Stimulated activated CD8-positive, alpha-beta memory T cell treated with anti-CD3 and anti-CD28 coated beads, Interleukin-4, amount 100 ng/mL, for 4 hours (primary cell): Measurements from ENCODE around the gene ZNF559.
"Not testable (repeated sequence)": the region's sequence is repeated elsewhere in the genome, so short reads cannot be mapped to it uniquely, and the experiment has no call there.

Experiments used
- DNase-seq, 2 donors: peaks; one replicate each; pipeline ENCODE4 v3.0.0-alpha.2; 2020; ENCODE audit warnings: low read depth in 2 of 2, low spot score in 1 of 2

The ZNF559 gene

DNA sequence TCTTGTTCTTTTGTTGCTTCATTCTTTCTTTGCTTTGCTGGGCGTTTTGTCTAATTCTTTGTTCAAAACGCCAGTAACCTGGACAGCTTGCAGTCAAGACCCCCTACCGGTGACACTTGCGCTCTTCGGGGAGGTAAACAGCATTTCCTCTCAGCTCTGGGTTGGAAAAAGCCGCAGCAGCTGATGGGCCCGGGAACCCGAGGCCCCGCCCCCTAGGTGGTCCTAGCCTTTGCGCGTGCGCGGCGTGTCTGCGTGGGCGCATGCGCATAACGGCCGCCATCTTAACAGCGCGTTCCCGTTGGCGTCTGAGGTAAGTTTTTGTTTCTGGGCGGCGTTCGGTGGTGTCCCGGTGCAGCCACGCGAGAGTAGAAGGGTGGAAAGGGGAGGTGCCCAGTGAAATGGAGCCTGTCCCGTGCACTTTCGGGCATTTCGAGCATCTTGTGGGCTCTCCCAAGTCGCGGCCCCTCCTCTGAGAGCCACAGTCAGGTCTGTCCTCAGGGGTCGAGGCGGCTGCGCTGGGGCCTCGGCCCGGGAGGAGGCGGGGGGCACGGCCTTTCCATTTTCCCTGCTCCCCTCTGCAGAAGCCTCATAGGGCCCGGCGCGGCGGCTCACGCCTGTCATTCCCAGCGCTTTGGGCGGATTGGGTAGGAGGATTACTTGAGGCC lies at the start of gene ZNF559:
Gene ZNF559, plus strand, starts transcription at position 261 of the 665 bp plus-strand sequence. CDS start 14,371 bp downstream, outside the sequence.
- peak; percentile 90 to 96 for DNase-seq

DNA sequence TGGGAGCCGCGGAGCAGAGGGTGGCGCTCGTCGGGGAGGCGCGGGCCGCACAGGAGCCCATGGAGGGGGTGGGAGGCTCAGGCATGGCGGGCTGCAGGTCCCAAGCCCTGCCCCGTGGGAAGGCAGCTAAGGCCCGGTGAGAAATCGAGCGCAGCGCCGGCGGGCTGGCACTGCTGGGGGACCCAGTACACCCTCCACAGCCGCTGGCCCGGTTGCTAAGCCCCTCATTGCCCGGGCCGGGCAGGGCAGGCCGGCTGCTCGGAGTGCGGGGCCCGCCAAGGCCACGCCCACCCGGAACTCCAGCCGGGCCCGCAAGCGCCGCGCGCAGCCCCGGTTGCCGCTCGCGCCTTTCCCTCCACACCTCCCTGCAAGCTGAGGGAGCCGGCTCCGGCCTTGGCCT lies 40.5 kb upstream of the ZNF559 start:
- not testable (repeated sequence) for DNase-seq

DNA sequence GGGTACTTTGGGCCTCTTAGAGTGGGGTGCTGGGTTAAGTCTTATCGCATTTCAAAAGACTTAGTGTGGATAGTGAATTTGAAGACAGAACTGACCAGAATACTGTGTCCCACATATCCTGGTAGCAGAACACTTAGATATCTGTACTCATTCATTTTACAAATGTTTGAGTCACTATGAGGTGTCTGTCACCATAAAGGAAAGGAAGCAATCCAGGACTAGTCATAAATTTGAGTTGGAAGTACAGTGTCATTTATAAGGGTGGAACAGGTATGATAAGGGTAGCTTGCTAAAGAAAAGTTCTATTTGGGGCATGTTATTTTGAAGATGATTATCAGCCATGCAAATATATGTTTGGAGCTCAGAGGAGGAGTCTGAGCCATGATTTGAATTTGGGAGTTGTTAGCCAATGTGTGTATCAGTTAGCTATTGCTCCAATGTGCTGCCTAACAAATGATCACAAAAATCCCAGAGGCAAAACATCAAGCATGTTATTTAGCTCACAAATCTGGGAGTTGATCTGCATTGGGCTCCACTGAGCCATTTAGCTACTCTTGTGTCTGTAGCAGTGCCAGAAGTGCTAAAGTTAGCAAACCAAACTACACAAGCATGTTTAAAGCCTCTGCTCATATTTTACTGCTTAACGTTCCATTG lies 34.6 kb upstream of the ZNF559 start:
- DNase-seq = no peak

DNA sequence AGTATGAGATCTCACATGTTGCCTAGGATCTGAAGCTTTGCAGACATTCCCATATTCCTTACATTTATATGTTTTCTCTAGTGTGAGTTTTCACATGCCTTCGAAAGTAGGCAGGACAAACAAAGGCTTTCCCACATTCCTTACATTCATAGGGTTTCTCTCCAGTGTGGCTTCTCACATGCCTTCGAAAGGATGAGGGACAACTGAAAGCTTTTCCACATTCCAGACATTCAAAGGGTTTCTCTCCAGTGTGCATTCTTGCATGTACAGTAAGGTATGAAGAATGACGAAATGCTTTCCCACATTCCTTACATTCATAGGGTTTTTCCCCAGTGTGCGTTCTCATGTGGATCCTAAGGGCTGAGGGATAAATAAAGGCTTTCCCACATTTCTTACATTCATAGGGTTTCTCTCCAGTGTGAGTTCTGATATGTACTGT lies 28.5 kb upstream of the ZNF559 start:
- DNase-seq = no peak

DNA sequence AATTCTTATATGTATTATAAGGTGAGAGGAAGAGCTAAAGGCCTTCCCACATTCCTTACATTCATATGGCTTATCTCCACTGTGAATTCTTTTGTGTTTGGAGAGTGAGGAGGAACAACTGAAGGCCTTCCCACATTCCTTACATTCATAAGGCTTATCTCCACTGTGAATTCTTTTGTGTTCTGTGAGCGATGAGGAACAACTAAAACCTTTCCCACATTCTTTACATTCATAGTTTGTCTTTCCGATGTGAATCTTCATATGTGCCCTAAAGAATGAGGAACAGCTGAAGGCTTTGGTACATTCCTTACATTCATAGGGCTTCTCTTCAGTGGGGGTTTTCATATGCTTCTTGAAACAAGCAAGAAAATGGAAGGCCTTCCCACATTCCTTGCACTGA lies 27.6 kb upstream of the ZNF559 start:
- no peak for DNase-seq

DNA sequence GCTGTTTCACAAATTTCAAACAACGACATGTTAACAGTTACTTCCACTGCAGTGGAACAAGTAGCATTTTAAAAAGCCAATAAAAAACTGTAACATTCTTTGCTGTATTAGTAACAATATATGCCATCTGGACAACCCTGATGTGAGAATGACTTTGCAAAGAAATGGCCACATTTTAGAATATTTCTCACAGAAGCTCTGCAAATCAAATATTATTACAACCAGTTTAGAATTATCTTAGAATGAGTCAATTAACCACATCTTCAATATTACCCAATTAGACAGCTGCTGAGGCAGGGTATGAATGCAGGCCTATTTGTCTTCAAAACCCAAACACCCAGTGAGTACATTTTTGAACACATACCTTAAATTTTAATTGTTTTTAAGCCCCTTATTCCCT lies 17.5 kb upstream of the ZNF559 start:
- DNase-seq = no peak

DNA sequence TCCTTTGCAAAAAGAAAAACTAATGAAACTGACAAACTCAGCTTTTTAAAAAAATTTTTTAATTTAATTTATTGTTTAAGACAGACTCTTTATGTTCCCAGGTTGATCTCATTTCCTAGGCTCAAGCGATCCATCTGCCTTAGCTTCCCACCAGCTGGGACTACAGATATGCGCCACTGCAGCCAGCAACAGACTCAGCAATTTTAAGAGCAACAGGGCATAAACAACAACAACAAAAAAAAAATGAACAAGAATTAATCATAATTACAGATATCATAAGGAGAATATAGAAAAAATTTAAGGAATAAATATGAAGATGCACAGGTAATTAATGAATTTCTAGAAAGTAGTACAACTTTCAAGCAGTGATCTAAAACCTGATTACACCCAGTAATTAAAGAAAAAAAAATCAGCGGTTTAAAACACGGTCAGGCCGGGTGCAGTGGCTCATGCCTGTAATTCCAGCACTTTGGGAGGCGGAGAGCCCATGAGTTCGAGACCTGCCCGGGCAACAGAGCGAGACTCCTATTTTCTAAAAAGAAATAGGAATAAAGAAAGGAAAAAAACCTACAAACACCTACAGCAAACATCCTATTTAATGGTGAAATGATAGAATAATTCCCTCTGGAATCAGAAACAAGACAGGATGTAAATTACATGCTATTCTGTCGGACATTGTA lies 15.7 kb upstream of the ZNF559 start:
- DNase-seq = no peak

DNA sequence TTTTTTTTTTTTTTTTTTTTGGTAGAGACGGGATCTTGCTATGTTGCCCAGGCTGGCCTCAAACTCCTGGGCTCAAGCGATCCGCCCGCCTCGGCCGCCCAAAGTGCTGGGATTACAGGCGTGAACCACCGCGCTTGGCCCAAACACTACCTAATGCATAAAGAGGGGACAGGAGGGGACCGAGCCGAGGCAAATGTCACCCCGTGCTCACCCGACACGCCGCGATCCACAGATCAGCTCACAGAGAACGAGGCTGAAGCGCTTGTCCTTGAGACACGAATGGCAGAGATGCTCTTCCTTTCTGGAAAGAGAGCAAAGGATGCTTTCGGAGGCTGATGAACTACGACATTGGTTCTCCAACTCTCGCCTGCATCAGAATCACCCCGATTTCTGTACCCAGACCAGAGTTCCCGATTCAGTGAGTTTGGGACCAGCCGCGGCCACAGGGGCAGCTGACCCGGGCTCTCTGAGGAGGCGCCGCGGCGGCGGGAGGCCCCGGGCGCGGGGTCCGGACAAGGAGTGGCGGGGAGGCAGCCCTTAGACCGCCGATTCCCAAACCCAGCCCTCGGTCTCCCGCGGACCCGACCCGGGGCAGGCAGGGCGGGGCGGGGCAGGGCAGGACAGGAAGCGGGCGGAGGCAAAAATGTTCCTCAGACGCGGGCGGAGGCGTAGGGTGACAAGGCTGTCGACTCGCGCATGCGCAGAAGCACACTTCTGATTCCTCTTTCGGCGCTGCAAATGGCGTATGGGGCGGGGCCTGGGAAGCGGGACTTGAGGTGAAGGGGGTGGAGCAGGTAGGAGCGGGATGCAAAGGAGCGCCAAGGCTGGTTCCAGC lies 14.6 kb upstream of the ZNF559 start, which contains the start of gene ZNF699:
Gene ZNF699, minus strand, starts transcription at position 700 of the 835 bp plus-strand sequence. CDS start 4,719 bp downstream, outside the sequence.
- peak; percentile 93 to 97 for DNase-seq

DNA sequence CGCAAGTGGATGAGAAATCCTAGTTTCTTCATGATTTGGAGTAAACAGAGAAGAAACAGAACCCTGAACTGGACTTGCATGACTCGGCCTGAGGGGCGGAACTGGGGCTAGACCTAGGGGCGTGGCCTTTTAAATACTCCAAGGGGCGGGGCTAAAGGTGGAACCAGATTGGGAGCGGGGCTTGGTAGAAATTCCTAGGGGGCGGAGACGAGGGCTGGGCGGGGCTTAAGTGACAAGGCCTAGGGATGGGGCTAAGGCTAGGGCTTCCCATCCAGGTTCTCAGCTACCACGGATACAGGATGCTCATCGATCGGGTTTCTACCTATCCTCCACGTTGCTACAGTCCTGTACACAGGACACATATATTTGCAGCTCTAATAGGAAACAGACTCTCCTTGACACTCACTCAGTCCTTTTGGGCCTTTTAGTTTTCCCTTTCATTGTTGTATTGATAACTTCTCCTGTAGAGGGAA lies 14.0 kb upstream of the ZNF559 start:
- DNase-seq = peak in 1 of 2 donors; percentile 71

DNA sequence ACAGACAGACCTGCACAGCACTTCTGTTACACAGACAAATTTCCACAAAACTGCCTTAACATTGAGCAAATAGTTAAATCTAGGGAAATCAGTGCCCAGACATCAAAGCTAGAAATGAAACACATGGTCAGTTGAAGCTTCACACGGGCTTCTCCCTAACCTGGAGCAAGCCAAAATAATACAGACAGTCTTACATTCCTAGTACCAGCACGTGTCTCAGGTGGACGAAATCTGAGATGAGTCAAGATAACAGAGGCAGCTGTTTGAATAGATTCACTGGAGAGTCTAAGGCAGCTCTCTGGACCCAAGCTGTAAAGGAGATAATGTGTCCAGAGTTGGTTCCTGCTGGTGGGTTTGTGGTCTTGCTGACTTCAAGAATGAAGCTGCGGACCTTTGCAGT lies 10.2 kb upstream of the ZNF559 start:
- no peak for DNase-seq

DNA sequence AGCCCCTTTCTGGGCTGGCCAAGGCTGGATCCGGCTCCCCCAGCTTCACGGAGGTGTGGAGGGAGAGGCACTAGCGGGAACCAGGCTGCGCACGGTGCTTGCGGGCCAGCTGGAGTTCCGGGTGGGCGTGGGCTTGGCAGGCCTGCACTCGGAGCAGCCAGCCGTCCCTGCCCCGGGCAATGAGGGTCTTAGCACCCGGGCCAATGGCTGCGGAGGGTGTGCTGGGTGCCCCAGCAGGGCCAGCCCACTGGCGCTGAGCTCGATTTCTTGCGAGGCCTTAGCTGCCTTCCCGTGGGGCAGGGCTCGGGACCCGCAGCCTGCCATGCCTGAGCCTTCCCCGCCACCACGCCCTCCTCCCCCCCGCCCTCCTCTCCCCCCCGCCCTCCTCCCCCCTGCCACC lies 2.6 kb upstream of the ZNF559 start:
- no peak for DNase-seq

DNA sequence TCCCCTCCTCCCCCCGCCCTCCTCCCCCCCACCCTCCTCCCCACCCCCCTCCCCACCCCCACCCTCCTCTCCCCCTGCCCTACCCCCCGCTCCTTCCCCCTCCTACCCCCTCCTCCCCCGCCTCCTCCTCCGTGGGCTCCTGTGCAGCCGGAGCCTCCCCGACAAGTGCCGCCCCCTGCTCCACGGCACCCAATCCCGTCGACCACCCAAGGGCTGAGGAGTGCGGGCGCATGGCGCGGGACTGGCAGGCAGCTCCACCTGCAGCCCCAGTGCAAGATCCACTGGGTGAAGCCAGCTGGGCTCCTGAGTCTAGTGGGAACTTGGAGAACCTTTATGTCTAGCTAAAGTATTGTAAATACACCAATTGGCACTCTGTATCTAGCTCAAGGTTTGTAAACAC lies 2.2 kb upstream of the ZNF559 start:
- DNase-seq = not testable (repeated sequence)

DNA sequence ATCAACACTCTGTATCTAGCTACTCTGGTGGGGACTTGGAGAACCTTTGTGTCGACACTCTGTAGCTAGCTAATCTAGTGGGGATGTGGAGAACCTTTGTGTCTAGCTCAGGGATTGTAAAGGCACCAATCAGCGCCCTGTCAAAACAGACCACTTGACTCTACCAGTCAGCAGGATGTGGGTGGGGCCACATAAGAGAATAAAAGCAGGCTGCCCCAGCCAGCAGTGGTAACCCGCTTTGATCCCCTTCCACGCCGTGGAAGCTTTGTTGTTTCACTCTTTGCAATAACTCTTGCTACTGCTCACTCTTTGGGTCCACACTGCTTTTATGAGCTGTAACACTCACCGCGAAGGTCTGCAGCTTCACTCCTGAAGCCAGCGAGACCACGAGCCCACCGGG lies 1.8 kb upstream of the ZNF559 start:
- not testable (repeated sequence) for DNase-seq

DNA sequence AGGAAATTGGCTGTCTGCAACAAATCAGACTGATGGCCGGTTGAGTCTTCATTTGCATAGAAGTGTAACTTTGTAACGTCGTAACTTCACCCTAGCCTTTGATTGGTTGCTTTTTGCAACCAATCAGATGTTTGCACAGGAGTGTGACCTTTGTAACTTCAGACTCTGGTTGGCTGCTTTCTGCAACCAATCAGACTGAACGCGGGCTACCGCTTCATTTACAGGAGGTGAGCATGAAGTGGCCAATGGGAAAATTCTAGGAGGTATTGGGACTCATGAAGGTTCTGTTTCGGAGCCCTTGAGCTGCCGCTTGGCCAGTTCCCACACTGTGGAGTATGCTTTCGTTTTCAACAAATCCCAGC lies 441 bp upstream of the ZNF559 start:
- DNase-seq = peak in 1 of 2 donors; percentile 6

DNA sequence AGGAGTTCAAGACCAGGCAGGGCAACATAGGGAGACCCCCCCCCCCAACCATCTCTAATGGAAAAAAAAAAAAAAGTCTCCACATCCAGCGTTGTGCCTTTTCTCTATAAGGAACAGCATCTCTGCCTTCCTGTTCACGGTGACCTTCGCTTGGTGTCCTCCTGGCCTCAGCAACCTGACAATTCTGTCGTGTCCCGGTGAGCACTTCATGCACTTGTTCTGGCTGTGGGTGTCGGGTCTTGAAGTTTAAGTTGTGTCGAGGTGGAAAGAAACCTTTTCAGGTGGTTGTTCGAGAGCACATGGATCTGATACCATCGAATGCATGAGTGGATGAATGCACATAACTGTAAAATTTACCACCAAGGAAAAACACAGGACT lies 594 bp downstream of the ZNF559 start:
- DNase-seq = no peak

DNA sequence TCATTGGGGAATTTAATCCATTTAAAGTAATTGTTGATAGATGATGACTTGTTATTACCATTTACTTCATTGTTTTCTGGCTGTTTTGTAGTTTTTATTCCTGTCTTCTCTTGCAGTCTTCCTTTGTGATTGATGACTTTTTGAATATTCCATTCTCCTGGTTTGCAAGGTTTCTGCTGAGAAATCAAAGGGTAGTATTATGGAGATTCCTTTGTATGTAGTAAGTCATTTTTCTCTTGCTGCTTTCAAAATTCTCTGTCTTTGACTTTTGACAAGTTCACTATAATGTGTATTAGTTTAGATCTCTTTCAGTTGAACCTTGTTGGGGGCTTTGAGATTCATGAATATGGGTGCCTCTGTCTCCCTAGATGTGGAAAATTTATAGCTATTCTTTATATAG lies 6.0 kb downstream of the ZNF559 start:
- no peak for DNase-seq

DNA sequence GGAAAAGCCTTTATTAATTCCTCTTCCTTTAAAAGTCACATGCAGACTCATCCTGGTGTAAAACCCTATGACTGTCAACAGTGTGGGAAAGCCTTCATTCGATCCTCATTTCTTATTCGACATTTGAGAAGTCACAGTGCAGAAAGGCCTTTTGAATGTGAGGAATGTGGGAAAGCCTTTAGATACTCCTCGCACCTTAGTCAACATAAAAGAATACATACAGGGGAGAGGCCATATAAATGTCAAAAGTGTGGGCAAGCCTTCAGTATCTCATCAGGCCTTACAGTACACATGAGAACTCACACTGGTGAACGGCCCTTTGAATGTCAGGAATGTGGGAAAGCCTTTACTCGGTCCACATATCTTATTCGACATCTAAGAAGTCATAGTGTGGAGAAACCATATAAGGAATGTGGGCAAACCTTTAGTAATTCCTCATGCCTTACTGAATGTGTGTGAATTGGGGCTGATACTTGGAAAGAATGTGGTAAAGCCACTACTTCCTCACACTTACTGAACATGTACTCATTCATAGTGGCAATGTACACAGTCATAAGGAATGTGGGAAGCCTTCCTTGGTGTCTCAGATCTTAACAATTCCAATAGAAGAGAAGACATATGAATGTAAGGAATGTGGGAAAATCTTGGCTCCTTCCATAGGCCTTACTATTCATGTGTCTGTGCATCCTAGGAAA lies 18.8 kb downstream of the ZNF559 start:
- no peak for DNase-seq

DNA sequence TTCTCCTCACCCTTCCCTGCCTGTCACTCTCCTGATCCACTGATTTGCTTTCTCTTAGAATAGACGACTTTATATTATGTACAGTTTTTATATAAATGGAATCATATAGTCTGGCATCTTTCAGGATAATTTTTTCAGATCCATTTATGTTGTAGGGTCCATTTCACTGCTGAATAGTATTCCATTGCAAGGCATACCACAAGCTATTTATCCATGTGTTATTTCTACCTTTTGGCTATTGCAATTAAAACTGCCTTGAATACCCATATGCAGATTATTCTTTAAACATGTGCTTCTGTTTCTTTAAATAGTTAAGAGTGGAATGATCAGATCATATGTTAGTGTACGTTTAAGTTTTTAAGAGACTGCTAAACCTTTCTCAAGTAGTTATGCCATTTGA lies 21.0 kb downstream of the ZNF559 start:
- DNase-seq = no peak

DNA sequence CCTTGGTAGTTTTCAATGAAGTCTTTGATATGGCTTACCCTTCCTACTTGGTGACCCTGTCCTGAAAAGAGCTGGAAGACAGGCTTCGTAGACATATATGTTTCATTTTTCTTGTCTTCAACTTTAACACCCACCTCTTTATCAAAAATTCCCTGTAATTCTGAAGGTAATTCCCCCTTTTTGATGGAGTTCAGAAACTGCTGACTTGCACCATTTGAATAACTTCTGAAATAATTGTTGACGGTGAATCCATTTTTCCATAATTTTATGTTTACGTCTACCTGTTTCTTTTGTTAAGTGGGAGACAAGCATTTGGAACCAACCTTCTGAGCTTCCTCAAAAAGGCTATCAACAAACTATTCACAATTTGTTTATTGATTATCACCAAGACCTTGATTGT lies 24.3 kb downstream of the ZNF559 start:
- DNase-seq = no peak

DNA sequence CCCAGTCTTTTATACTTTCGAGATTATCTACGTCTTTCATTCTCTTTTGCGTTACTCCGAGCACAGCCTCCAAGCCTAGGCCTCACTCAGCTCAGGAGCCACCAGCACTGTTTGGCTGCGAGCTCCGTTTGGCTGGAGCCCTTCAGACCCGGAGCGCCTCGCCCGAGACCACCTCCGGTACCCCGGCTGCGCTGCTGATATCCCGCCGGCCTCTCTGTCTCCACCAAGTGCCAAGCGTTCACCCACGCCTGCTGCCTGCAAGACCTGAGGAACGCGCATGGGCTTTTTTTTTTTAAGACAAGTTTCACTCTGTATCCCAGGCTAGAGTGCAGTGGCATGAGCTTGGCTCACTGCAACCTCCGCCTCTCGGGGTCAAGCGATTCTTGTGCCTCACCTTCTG lies 24.7 kb downstream of the ZNF559 start:
- no peak for DNase-seq

DNA sequence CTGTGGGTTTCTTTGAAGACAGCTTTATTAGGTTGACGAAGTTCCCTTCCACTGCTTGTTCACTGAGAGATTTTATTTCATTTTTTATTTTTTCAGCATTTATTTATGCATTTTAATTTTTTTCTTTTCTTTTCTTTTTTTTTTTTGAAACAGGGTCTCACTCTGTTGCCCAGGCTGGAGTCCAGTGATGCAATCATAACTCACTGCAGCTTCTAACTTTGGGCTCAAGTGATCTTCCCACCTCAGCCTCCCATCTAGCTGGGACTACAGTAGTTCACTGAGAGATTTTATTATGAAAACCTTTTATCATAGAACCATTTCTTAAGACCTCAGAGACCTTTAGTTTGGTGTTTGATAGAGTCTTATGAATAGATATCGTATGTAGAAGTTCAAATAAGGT lies 28.5 kb downstream of the ZNF559 start:
- no peak for DNase-seq
